ENCODE measurements around the gene EXOC4.

GRCh38 chr7:133514551-133514950 lies 261.7 kb downstream of the EXOC4 start:
- no peak for TF ChIP-seq CTCF (IDR thresholded peaks at IDR 0.05)
- no peak for TF ChIP-seq POLR2A (IDR thresholded peaks at IDR 0.05)
